ENCODE measurements around the gene PLRG1. TPM values are rescaled to one million over a fixed set of nuclear protein-coding genes. Genes with fewer than 3 reads are reported as not detected.
A peak's percentile ranks its signal among the peaks of the same experiment; 100 is the strongest.

The PLRG1 gene
- total RNA-seq, 4 donors from 2014 or later = 22.5 to 48.2 (median 42.9) TPM

GRCh38 chr4:154503598-154503997, 46.6 kb downstream of the PLRG1 start:
- no peaks in the 10 kb centered on the region for H3K36me3 ChIP-seq
- TF ChIP-seq POLR2AphosphoS5 (IDR thresholded peaks at IDR 0.05) (no peak), EP300 (IDR thresholded peaks at IDR 0.05; ENCODE audit: low read depth) (no peak), POLR2A (IDR thresholded peaks at IDR 0.05) (no peak), CTCF (IDR thresholded peaks at IDR 0.05) (peak in 3 of 5 experiments; percentile 36 to 43 (median 39))
- DNase-seq = no peak
- H3K27ac ChIP-seq = no peak overlapping the region
- no peaks in the 10 kb centered on the region for H3K9me3 ChIP-seq
- in situ Hi-C loops (cut with MboI; ENCODE audit: low pct_ligation_motif_present in 1 of 4, low pct_unique_long_range_greater_than_20kb in 1 of 4, low sequenced_read_pairs in 3 of 4) = loop anchor here in 2 of 4 donors (10.0 to 25.0 kb wide), 2 partner anchors 99 to 716 kb away; partner anchors contain the start of gene SFRP2 (in 1 of the 2)
- H3K27me3 ChIP-seq = peaks cover 15% of the 10 kb centered on the region
- intact Hi-C loops (cut with DNase I; ENCODE audit: low total_unique reads) = no loop called here
- WGBS, 2 donors (ENCODE audit: low coverage in 1 of 2) = 13% methylated on average over 1 of the region's 1 CpG
- peaks cover 0 to 3% (median 0%) of the 10 kb centered on the region in 4 donors for H3K4me1 ChIP-seq
- no peak overlapping the region for H3K4me3 ChIP-seq

GRCh38 chr4:154502111-154502510, 48.1 kb downstream of the PLRG1 start:
- Histone ChIP-seq H3K27me3 (peaks cover 15% of the 10 kb centered on the region), H3K4me3 (no peak overlapping the region), H3K27ac (no peak overlapping the region), H3K9me3 (no peaks in the 10 kb centered on the region), H3K36me3 (no peaks in the 10 kb centered on the region), H3K4me1 (peaks cover 0 to 3% (median 0%) of the 10 kb centered on the region in 4 donors)
- intact Hi-C loops (cut with DNase I; ENCODE audit: low total_unique reads) (no loop called here), in situ Hi-C loops (cut with MboI; ENCODE audit: low pct_ligation_motif_present in 1 of 4, low pct_unique_long_range_greater_than_20kb in 1 of 4, low sequenced_read_pairs in 3 of 4) (loop anchor here in 2 of 4 donors (10.0 to 25.0 kb wide), 2 partner anchors 97 to 715 kb away; partner anchors contain the start of gene SFRP2 (in 1 of the 2))
- no peak for TF ChIP-seq EP300 (IDR thresholded peaks at IDR 0.05; ENCODE audit: low read depth)
- TF ChIP-seq CTCF (IDR thresholded peaks at IDR 0.05) = no peak
- no peak for TF ChIP-seq POLR2A (IDR thresholded peaks at IDR 0.05)
- no peak for TF ChIP-seq POLR2AphosphoS5 (IDR thresholded peaks at IDR 0.05)
- WGBS, 2 donors (ENCODE audit: low coverage in 1 of 2) = 86 to 93% methylated on average over 5 to 6 of the region's 6 CpGs
- DNase-seq = no peak

DNA sequence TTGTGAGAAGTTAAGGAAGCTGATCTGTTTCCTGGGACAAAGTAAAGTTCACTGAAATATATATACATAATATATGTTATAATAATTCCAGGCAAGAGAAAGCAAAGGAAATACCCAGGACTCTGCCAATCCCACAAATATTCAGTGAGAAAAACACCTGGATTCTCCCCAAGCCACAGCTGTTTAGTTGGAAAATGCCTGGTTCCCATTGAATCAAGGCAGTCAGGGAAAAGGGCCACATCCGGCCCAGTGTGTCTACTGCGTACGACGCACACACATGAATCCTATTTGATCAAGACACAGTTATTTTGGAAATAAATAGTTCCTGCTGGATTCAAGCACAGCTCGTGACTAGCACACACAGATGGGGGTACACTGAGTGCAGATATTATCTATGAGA, 52.3 kb downstream of the PLRG1 start:
- Histone ChIP-seq H3K4me3 (no peak overlapping the region), H3K36me3 (no peaks in the 10 kb centered on the region), H3K4me1 (no peaks in the 10 kb centered on the region), H3K27me3 (peaks cover 26% of the 10 kb centered on the region), H3K27ac (no peak overlapping the region), H3K9me3 (no peaks in the 10 kb centered on the region)
- in situ Hi-C loops (cut with MboI; ENCODE audit: low pct_ligation_motif_present in 1 of 4, low pct_unique_long_range_greater_than_20kb in 1 of 4, low sequenced_read_pairs in 3 of 4) = no loop called here
- TF ChIP-seq POLR2AphosphoS5 (IDR thresholded peaks at IDR 0.05) = no peak
- no peak for TF ChIP-seq CTCF (IDR thresholded peaks at IDR 0.05)
- no peak for TF ChIP-seq EP300 (IDR thresholded peaks at IDR 0.05; ENCODE audit: low read depth)
- no peak for TF ChIP-seq POLR2A (IDR thresholded peaks at IDR 0.05)
- intact Hi-C loops (cut with DNase I; ENCODE audit: low total_unique reads) = no loop called here
- DNase-seq = no peak
- 84 to 92% methylated on average over 2 to 5 of the region's 5 CpGs for WGBS, 2 donors (ENCODE audit: low coverage in 1 of 2)

DNA sequence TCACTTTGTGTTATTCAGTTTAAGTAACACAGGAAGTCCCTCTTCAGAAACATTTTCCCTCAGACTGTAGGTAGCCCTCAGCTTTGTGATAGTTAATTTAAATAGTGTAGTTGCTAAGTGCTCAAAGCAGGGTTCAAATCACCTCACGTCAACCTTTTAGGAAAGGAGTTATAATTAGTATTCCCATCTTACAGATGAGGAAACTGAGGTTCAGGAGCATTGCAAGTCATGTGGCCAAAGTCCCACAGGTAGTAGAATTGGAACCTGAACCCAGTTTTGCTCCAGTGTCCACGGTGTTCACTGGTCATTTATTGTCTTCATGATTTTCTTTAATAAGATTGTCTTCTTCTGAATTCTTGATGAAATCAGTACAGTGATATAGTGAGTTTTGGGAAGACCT, 54.3 kb downstream of the PLRG1 start:
- TF ChIP-seq EP300 (IDR thresholded peaks at IDR 0.05; ENCODE audit: low read depth) = no peak
- no peak for TF ChIP-seq POLR2A (IDR thresholded peaks at IDR 0.05)
- TF ChIP-seq CTCF (IDR thresholded peaks at IDR 0.05) = no peak
- no peak for TF ChIP-seq POLR2AphosphoS5 (IDR thresholded peaks at IDR 0.05)
- 81 to 100% methylated on average over 1 to 2 of the region's 2 CpGs for WGBS, 2 donors (ENCODE audit: low coverage in 1 of 2)
- H3K27me3 ChIP-seq = peaks cover 46% of the 10 kb centered on the region

More for the DNA sequence above, 54.3 kb downstream of the PLRG1 start:
- Histone ChIP-seq H3K27ac (no peak overlapping the region), H3K9me3 (no peaks in the 10 kb centered on the region), H3K36me3 (no peaks in the 10 kb centered on the region), H3K4me3 (no peak overlapping the region), H3K4me1 (peaks cover 0 to 15% (median 6%) of the 10 kb centered on the region in 4 donors)
- intact Hi-C loops (cut with DNase I; ENCODE audit: low total_unique reads) = no loop called here
- DNase-seq = no peak
- in situ Hi-C loops (cut with MboI; ENCODE audit: low pct_ligation_motif_present in 1 of 4, low pct_unique_long_range_greater_than_20kb in 1 of 4, low sequenced_read_pairs in 3 of 4) = no loop called here

All from transverse colon (tissue), 4 donors.